Testis (tissue), 3 donors: Measurements from ENCODE around the gene ADD1. TPM values are rescaled to one million over a fixed set of nuclear protein-coding genes. Genes with fewer than 3 reads are reported as not detected.

ENCODE experiments used
- DNase-seq: peaks from one replicate; pipeline ENCODE4 v3.0.0-alpha.2; 2019
- H3K27ac ChIP-seq, 2 donors: fragments of 200-600 bp; sonication (generic); one replicate each; pipeline ENCODE4 v1.5.1; 2019
- H3K27me3 ChIP-seq: fragments of 200-600 bp; sonication (generic); one replicate; pipeline ENCODE4 v1.5.1; 2019
- H3K36me3 ChIP-seq: fragments of 200-600 bp; sonication (generic); one replicate; pipeline ENCODE4 v1.5.1; 2017; ENCODE audit warnings: low read depth; ENCODE audit errors: missing control alignments
- H3K4me1 ChIP-seq: fragments of 200-600 bp; sonication (generic); one replicate; pipeline ENCODE4 v1.5.1; 2019
- H3K4me3 ChIP-seq, 2 donors: fragments of 200-600 bp; sonication (generic); one replicate each; pipeline ENCODE4 v1.5.1; 2017 to 2019
- H3K9me3 ChIP-seq: fragments of 200-600 bp; sonication (generic); one replicate; pipeline ENCODE4 v1.5.1; 2017
- POLR2A ChIP-seq: fragments of 450-650 bp; IDR thresholded peaks from one replicate; pipeline ENCODE4 v1.6.1; 2017; ENCODE audit warnings: antibody characterized with exemption, mild to moderate bottlenecking, moderate library complexity
- WGBS, 2 donors: methylation state at CpG; one replicate each; pipeline ENCODE4 v1.1.5; 2018; 5-methylcytosine and 5-hydroxymethylcytosine counted together
- intact Hi-C: fragments of 100-400 bp; cut with DNase I; formaldehyde crosslinking; loops from one replicate; pipeline ENCODE4 v1.15.1; 2023; ENCODE audit warnings: low total_unique reads
- polyA plus RNA-seq: library from polyadenylated mRNA; stranded (reverse); fragments of 350-450 nt; fragmentation: Illumina TruSeq; extraction: RNeasy Lipid Tissue Mini Kit (QIAGEN cat#74804); gene quantifications from one replicate; pipeline ENCODE4 v1.2.3, GENCODE V29; 2014; ENCODE audit warnings: low read depth, low replicate concordance; ENCODE audit not compliant: insufficient read depth
- total RNA-seq, 2 donors: library from RNA; depleted of rRNA; stranded (reverse); fragments of >200 nt; gene quantifications; one replicate each; pipeline ENCODE4 v1.2.3, GENCODE V29; 2016
- TF ChIP-seq, protein P1 (sequence below), 3 experiments: fragments of 450-650 bp in 2 of 3; fragments of 200-600 bp in 1 of 3; sonication (generic) in 1 of 3; IDR thresholded peaks; one replicate each; pipeline ENCODE4 v1.5.1; 2016 to 2019; ENCODE audit warnings: antibody characterized with exemption in 3 of 3, mild to moderate bottlenecking in 2 of 3, moderate library complexity in 1 of 3

ADD1 gene
- total and polyA plus RNA-seq, 3 donors from 2014 or later: 233 to 355 (median 318) TPM

DNA sequence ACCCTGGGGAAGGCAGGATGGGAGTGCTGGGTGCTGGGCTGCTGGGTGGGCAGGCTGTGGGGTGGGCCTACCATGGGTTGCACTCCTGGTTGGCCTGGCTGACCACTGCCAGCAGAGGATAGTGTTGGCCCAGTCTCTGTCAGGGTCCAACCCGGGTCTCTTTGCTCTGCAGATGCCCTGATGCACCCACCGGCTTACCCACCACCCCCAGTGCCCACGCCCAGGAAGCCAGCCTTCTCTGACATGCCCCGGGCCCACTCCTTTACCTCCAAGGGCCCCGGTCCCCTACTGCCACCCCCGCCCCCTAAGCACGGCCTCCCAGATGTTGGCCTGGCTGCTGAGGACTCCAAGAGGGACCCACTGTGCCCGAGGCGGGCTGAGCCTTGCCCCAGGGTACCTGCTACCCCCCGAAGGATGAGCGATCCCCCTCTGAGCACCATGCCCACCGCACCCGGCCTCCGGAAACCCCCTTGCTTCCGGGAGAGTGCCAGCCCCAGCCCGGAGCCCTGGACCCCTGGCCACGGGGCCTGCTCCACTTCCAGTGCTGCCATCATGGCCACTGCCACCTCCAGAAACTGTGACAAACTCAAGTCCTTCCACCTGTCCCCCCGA lies 14.2 kb upstream of the ADD1 start:
- Histone ChIP-seq H3K4me3 (no peak overlapping the region), H3K27me3 (no peaks in the 10 kb centered on the region), H3K27ac (no peak overlapping the region), H3K9me3 (no peaks in the 10 kb centered on the region), H3K4me1 (peaks cover 7% of the 10 kb centered on the region), H3K36me3 (no peaks in the 10 kb centered on the region)
- no peak for DNase-seq
- intact Hi-C loops: no loop called here
- TF ChIP-seq, protein P1, sequence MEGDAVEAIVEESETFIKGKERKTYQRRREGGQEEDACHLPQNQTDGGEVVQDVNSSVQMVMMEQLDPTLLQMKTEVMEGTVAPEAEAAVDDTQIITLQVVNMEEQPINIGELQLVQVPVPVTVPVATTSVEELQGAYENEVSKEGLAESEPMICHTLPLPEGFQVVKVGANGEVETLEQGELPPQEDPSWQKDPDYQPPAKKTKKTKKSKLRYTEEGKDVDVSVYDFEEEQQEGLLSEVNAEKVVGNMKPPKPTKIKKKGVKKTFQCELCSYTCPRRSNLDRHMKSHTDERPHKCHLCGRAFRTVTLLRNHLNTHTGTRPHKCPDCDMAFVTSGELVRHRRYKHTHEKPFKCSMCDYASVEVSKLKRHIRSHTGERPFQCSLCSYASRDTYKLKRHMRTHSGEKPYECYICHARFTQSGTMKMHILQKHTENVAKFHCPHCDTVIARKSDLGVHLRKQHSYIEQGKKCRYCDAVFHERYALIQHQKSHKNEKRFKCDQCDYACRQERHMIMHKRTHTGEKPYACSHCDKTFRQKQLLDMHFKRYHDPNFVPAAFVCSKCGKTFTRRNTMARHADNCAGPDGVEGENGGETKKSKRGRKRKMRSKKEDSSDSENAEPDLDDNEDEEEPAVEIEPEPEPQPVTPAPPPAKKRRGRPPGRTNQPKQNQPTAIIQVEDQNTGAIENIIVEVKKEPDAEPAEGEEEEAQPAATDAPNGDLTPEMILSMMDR (IDR thresholded peaks at IDR 0.05): no peak
- WGBS, 2 donors: 96% methylated on average over 18 of the region's 18 CpGs; no CpG with 5 or more reads in 1 of the 2 donors

- intact Hi-C loops: no loop called here
- DNase-seq: no peak
Observed at GRCh38 chr4:2829933-2830451, 13.7 kb upstream of the ADD1 start.

GRCh38 chr4:2830632-2831610 lies 12.7 kb upstream of the ADD1 start:
- 87 to 90% methylated on average over 21 to 36 of the region's 37 CpGs for WGBS, 2 donors
- Histone ChIP-seq H3K27me3 (no peaks in the 10 kb centered on the region), H3K4me3 (no peak overlapping the region), H3K9me3 (no peaks in the 10 kb centered on the region), H3K36me3 (no peaks in the 10 kb centered on the region), H3K4me1 (no peaks in the 10 kb centered on the region), H3K27ac (no peak overlapping the region)
- intact Hi-C loops: no loop called here
- no peak for DNase-seq
- TF ChIP-seq POLR2A: no peak

More at GRCh38 chr4:2829933-2830451, 13.7 kb upstream of the ADD1 start:
- WGBS, 2 donors: 96 to 97% methylated on average over 14 to 19 of the region's 19 CpGs
- no peaks in the 10 kb centered on the region for H3K9me3 ChIP-seq
- no peaks in the 10 kb centered on the region for H3K27me3 ChIP-seq
- no peak overlapping the region for H3K4me3 ChIP-seq
- H3K27ac ChIP-seq: no peak overlapping the region
- TF ChIP-seq, protein P1 (IDR thresholded peaks at IDR 0.05): no peak
- no peak for TF ChIP-seq POLR2A
- H3K4me1 ChIP-seq: peaks cover 4% of the 10 kb centered on the region
- no peaks in the 10 kb centered on the region for H3K36me3 ChIP-seq

DNA sequence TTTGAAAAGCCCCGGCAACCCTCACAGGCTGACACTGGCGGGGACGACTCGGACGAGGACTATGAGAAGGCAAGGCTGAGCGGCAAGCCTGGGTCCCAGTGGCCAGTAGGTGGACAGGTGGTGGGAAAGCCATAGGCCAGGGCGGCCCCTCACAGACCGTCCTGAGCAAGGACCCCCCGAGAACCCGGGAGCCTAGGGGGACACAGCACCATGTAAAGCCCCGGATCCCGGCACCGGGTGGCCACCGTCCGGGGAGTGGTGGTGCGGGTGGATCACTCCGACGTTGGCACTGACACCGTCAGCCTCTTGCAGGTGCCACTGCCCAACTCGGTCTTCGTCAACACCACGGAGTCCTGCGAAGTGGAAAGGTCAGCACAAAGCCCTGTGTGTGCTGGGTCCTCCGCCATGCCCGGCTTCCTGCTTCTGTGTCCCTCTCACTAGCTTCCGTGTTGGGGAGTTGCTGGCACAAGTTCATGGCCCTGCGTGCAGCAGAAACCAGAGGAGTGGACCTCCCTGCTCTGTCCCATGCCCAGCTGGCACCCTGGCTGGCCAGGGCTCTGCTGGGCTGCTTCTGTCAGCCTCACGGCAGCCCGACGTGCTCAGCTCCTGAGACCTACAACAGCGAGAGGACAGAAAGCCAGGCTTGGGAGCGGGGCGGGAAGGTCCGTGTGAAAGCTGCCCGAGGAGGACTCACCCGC lies 11.9 kb upstream of the ADD1 start:
- H3K27me3 ChIP-seq: no peaks in the 10 kb centered on the region
- H3K9me3 ChIP-seq: no peaks in the 10 kb centered on the region
- 94 to 95% methylated on average over 27 to 36 of the region's 36 CpGs for WGBS, 2 donors
- TF ChIP-seq, protein P1 (IDR thresholded peaks at IDR 0.05): no peak
- DNase-seq: no peak
- H3K4me3 ChIP-seq: no peak overlapping the region
- H3K27ac ChIP-seq: no peak overlapping the region
- H3K36me3 ChIP-seq: no peaks in the 10 kb centered on the region
- intact Hi-C loops: no loop called here
- no peaks in the 10 kb centered on the region for H3K4me1 ChIP-seq
